Right lobe of liver (tissue), 6 donors: ENCODE measurements around the gene METTL5. TPM values are rescaled to one million over a fixed set of nuclear protein-coding genes. Genes with fewer than 3 reads are reported as not detected.

Source experiments
- ATAC-seq, 4 donors: fragments of 200-7000 bp; cut with Tn5 transposase; one replicate each; pipeline ENCODE4 v1.9.1; 2020; ENCODE audit warnings: mild to moderate bottlenecking in 4 of 4, moderate library complexity in 4 of 4
- DNase-seq, 3 donors: peaks; one replicate each; pipeline ENCODE4 v3.0.0-alpha.2; 2020
- H3K27ac ChIP-seq, 3 donors: fragments of 200-600 bp; one replicate each; pipeline ENCODE4 v1.8.0; 2022
- H3K27me3 ChIP-seq, 2 donors: fragments of 200-600 bp; one replicate each; pipeline ENCODE4 v1.8.0; 2022
- H3K36me3 ChIP-seq, 4 donors: fragments of 200-600 bp; sonication (generic) in 1 of 4; one replicate each; pipeline versions ENCODE4 v1.5.1 to v1.8.0; 2017 to 2022; ENCODE audit warnings: control low read depth in 1 of 4
- H3K4me1 ChIP-seq, 4 donors: fragments of 200-600 bp; sonication (generic) in 1 of 4; one replicate each; pipeline versions ENCODE4 v1.5.1 to v1.8.0; 2017 to 2022; ENCODE audit warnings: control low read depth in 1 of 4
- H3K4me3 ChIP-seq, 3 donors: fragments of 200-600 bp; one replicate each; pipeline ENCODE4 v1.8.0; 2022
- H3K9me3 ChIP-seq, 4 donors: fragments of 200-600 bp; sonication (generic) in 1 of 4; one replicate each; pipeline versions ENCODE4 v1.5.1 to v1.8.0; 2017 to 2022; ENCODE audit warnings: control low read depth in 1 of 4
- CTCF ChIP-seq, 4 donors: fragments of 200-600 bp in 3 of 4; fragments of 450-650 bp in 1 of 4; IDR thresholded peaks; one replicate each; pipeline versions ENCODE4 v1.5.1 to v1.8.0; 2016 to 2022; ENCODE audit warnings: antibody characterized with exemption in 4 of 4, mild to moderate bottlenecking in 2 of 4
- POLR2A ChIP-seq: fragments of 450-650 bp; IDR thresholded peaks from one replicate; pipeline ENCODE4 v1.6.1; 2017; ENCODE audit warnings: antibody characterized with exemption, mild to moderate bottlenecking
- WGBS: methylation state at CpG from one replicate; pipeline ENCODE4 v1.1.6; 2018; ENCODE audit warnings: low coverage, low lambda C conversion rate; ENCODE audit not compliant: insufficient coverage; ENCODE audit errors: missing lambda C conversion rate; 5-methylcytosine and 5-hydroxymethylcytosine counted together
- intact Hi-C, 2 donors: fragments of 100-400 bp; cut with DNase I; formaldehyde crosslinking; loops; one replicate each; pipeline versions ENCODE4 v1.11.2 to v1.14.1; 2022
- total RNA-seq, 6 experiments: library from RNA; depleted of rRNA in 2 of 6; stranded (reverse); fragments of >200 nt in 2 of 6; fragmentation: NEBNext Ultra II Directional in 3 of 6; extraction: Animal tissue kit (Norgen Biotek cat#: 25700) in 3 of 6; gene quantifications; one replicate each; pipeline versions ENCODE4 v1.1.0 to v1.2.4, GENCODE V29; 2016 to 2023
- donor health status: DM: no; HTN: yes; CAD: no.
- donor health status: DM: no; HTN: no; CAD: no.
- donor health status: DM: no; HTN: no; CAD: no.
- donor health status: DM: no; HTN: yes; CAD: no.
- donor health status: DM: no; HTN: yes; CAD: no.

Gene METTL5
- total RNA-seq, 6 experiments from 2014 or later: 18.4 to 26.7 (median 20.7) TPM

- Histone ChIP-seq H3K4me3 (no peak overlapping the region), H3K27me3 (no peaks in the 10 kb centered on the region), H3K36me3 (peaks cover 0 to 50% (median 8%) of the 10 kb centered on the region in 4 donors), H3K9me3 (no peaks in the 10 kb centered on the region), H3K4me1 (no peaks in the 10 kb centered on the region), H3K27ac (no peak overlapping the region)
- ATAC-seq: no peak
- intact Hi-C loops: no loop called here
- DNase-seq: no peak
- WGBS: 56% methylated on average over 1 of the region's 1 CpG
- no peak for TF ChIP-seq POLR2A
- no peak for TF ChIP-seq CTCF (IDR thresholded peaks at IDR 0.05)
Observed at GRCh38 chr2:169815849-169816248, 8.9 kb downstream of the METTL5 start.

GRCh38 chr2:169808221-169808620 lies 16.5 kb downstream of the METTL5 start:
- TF ChIP-seq CTCF (IDR thresholded peaks at IDR 0.05): no peak
- no peak for TF ChIP-seq POLR2A
- Histone ChIP-seq H3K9me3 (no peaks in the 10 kb centered on the region), H3K4me1 (no peaks in the 10 kb centered on the region), H3K27ac (no peak overlapping the region), H3K27me3 (no peaks in the 10 kb centered on the region), H3K4me3 (no peak overlapping the region), H3K36me3 (peaks cover 4 to 80% (median 30%) of the 10 kb centered on the region in 4 donors)
- WGBS: 71% methylated on average over 4 of the region's 4 CpGs
- DNase-seq (no peak), ATAC-seq (no peak)
- intact Hi-C loops: no loop called here

GRCh38 chr2:169806586-169806985 lies 18.1 kb downstream of the METTL5 start:
- Histone ChIP-seq H3K4me1 (no peaks in the 10 kb centered on the region), H3K27ac (no peak overlapping the region), H3K4me3 (no peak overlapping the region), H3K27me3 (no peaks in the 10 kb centered on the region), H3K9me3 (no peaks in the 10 kb centered on the region), H3K36me3 (peaks cover 4 to 74% (median 27%) of the 10 kb centered on the region in 4 donors)
- intact Hi-C loops: no loop called here
- no peak for DNase-seq
- TF ChIP-seq CTCF (IDR thresholded peaks at IDR 0.05) (no peak), POLR2A (no peak)
- ATAC-seq: no peak

- ATAC-seq (no peak), DNase-seq (no peak)
- Histone ChIP-seq H3K36me3 (peaks cover 4 to 47% (median 14%) of the 10 kb centered on the region in 4 donors), H3K9me3 (no peaks in the 10 kb centered on the region), H3K4me1 (peaks cover 0 to 7% (median 3%) of the 10 kb centered on the region in 4 donors), H3K27ac (no peak overlapping the region), H3K4me3 (no peak overlapping the region), H3K27me3 (no peaks in the 10 kb centered on the region)
- TF ChIP-seq POLR2A (no peak), CTCF (IDR thresholded peaks at IDR 0.05) (no peak)
- 90% methylated on average over 8 of the region's 9 CpGs for WGBS
- intact Hi-C loops: no loop called here
Observed at GRCh38 chr2:169803480-169803879, 21.2 kb downstream of the METTL5 start.
